ENCODE data around the gene ELMOD3.
"Not testable (repeated sequence)": the region's sequence is repeated elsewhere in the genome, so short reads cannot be mapped to it uniquely, and the experiment has no call there.

Gene ELMOD3

DNA sequence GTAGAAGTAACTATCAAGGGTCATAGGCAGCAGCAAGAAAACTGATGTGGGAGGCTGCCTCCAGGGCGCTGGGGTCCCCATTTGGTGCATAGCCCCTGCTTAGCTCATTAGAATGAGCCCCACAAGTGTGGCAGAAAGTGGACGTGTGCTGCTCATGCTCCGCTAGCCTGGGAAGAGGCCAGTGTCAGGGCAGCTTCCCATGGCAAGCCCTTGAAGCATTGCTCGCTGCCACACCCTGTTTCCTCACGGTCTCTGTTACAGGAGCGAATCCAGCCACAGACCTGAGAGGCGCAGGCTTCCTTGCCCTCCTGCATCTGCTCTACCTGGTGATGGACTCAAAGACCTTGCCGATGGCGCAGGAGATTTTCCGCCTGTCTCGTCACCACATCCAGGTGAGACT lies 22.5 kb downstream of the ELMOD3 start:
- DNase-seq = no peak

DNA sequence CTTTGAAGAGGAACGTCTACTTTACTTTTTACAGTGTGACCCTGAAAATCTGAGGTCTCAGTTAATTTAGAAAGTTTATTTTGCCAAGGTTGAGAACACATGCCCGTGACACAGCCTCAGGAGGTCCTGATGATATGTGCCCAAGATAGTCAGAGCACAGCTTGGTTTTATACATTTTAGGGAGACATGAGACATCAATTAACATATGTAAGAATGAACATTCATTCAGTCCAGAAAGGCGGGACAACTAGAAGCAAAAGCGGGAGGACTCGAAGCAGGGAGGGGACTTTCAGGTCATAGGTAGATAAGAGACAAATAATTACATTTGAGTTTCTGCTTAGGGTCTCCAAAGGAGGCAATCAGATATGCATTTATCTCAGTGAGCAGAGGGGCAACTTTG lies 23.7 kb downstream of the ELMOD3 start:
- DNase-seq = no peak

GRCh38 chr2:85380048-85380447 lies 25.5 kb downstream of the ELMOD3 start:
- DNase-seq = no peak

GRCh38 chr2:85383151-85383550 lies 28.6 kb downstream of the ELMOD3 start:
- not testable (repeated sequence) for DNase-seq

- DNase-seq = no peak
Measured at GRCh38 chr2:85383850-85384249, 29.3 kb downstream of the ELMOD3 start.

- no peak for DNase-seq
Measured at GRCh38 chr2:85385746-85386145, 31.2 kb downstream of the ELMOD3 start.

- DNase-seq = no peak
Measured at GRCh38 chr2:85387754-85388153, 33.2 kb downstream of the ELMOD3 start.

DNA sequence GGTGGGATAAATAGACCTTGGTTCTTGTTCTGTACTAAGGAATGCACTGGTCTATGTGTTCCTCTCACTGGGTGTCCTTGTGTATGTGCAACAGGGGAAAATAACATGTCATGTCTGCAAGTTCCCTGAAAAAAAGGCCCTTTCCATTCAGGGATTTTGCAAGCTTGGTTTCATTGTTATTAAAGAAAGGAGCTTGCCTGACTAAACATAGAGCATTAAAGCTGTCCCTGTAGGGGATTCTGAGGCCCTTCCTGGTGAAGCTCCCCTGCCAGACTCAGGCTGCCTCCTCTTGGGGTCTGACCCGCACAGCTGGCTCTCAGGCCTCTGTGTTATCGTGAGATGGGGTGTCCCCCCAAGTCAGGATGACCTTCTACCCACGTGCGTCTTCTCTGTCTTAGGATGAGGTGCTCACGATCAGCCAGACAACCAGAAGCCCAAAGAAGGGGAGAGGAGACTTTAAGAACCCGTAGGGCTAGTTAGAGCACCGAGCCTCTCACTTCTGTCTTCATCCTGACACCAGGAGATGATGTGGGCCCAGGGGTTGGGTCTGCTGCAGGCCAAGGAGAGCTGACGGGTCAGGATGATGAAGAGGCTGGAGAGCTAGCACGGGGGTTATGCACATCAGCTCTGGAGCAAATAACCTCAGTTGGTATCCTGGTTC lies 34.4 kb downstream of the ELMOD3 start:
- no peak for DNase-seq

DNA sequence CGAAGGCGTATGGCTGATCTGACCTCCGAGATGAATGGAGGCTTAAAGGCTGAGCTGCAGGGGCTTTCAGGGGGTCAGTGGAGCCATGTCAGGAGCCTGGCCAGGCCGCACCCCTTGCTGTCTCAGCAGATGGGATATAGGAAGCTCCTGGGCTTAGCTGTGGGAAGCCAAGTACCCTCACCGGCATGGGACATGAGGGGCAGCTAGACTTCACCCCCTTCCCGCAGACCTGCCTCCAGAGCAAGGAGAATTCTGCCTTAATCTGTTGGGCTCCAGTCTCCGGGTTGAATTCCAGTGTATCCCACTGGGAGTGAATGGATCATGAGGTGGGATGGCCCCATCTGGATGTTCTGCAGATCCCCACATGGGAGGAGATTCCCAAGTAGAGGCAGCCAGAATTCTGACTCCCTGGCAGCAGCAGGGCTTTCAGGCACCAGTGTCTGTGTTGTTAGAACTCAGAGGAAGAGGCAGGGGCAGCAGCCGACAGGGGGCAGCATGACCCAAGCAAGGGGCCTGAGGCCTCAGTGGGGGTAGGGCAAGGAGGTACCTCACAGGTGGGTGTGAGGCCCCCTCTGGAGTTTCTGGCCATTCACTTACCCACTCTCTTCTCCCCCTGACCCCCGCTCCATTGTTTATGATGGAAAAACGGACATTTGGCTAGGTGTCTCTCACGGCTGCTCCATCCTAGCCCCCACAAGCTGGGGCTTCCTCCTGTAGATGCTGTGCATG lies 36.5 kb downstream of the ELMOD3 start:
- DNase-seq = no peak

DNA sequence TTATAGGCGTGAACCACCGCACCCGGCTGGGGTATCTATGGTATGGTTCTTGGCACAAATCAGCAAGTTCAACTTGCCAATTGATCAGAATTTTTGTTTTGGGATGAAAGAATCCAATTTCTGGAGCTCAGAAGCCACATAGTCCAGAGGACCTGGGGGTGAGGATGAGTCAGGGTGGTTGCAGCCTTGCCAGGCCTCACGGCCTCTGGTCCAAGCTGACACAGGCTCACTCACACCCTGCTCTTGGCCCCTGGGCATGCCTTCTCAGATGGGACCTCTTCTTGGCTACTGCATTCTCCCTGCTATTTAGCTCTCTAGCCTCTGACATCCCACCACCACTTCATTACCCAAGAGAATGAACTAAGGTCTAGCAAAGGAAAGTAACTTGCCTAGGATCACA lies 39.3 kb downstream of the ELMOD3 start:
- DNase-seq = no peak

DNA sequence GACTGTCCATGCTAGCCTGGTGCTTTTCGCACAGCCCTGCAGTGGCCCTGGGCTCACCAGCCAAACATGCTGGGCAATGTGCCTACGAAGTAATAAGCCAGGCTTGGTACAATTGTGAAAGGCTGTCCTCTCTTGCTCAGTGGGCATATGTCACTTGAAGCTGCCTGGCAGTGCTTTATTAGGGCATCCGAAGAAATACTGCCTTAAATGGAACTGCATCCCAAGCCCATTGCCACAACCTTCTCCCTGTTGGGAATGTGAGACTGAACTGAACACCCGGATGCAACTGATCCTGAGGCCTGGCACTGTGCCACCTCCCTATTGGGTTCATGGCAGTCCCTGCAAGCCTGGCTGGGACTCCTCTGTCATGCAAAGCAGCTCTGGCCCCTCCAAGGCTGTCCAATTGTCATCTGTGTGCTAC lies 39.7 kb downstream of the ELMOD3 start:
- DNase-seq = no peak

- DNase-seq = no peak
Measured at GRCh38 chr2:85394976-85395375, 40.4 kb downstream of the ELMOD3 start.

DNA sequence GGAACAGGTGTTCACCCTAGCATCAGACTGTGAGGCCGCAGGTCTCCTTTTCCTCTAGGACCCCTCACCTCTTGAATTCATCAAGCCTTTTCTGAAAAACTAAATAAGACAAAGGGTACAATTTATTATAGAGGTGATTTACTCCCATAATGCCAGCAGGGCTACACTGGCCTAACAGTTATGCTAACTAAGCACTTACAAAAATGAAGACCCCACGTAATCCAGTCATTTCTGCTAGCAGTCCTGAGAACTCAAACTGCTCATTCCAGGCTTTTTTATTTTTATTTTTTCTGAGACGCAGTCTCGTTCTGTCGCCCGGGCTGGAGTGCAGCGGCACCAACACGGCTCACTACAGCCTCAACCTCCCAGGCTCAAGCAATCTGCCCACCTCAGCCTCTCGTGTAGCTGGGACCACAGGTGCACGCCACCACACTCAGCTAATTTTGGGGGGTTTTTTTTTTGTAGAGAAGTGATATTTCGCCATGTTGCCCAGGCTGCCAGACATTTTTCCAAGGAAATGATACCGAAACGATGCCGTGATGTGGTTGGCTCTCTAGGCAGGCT lies 41.4 kb downstream of the ELMOD3 start:
- no peak for DNase-seq

DNA sequence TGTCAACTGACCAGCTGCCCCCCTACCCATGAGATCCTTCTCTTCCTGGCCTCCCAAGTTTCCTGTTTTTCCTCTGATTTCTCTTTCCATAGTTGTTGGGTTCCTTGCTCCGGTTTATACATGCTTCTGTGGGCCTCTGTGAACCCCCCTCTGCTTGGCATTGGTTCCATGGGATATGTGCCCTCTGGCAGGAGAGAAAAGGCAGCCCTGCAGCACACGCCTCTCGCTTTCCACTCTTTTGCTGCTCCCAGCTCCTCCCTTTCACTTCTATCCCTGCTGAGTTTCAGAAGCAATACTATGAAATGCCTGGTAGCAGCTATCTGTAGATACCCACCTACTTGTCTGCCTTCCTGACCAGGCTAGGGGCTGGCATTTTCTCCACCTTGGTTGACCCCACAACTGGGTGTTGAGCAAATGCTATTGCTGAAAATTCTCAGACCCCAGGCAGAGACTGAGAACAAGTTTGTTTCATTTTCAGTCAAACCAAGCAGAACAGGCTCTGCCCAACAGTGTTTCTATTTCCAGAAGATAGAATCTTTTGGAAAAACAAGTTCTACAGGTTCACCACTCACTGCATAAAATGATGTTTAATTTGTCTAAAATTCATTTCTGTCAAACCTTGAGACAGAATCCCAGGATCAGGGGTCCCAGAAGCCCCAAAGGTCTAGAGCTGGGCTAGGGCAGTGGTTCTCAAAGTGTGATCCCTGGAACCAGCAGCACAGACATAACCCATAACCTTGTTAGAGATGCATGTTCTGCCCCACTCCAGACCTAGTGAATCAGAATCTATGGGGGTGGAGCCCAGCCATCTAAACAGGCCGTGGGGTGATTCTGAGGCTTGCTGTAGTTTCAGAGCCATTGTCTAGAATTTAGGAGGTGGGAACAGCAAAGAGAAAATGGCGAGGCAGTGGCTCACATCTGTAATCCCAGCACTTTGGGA lies 42.2 kb downstream of the ELMOD3 start:
- no peak for DNase-seq

DNA sequence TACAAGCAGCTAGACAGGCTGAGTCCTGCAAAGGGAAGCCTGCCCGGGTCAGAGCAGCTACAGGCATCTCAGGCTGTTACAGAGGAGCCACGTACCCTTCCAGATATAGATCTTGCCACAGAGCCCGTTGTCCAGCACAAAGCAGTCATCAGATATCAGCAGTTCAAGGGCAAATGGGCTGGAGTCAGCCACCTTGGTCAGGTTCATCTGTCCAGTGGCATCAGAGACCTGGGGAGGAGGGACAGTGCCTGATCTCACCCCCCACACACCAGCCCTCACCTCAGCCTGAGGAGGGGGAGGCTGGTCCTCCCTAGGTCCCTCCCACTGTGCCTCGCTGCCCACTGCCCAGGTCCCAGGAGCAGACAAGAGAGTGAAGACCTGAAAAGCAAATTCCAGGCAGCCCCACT lies 43.4 kb downstream of the ELMOD3 start:
- DNase-seq = no peak

DNA sequence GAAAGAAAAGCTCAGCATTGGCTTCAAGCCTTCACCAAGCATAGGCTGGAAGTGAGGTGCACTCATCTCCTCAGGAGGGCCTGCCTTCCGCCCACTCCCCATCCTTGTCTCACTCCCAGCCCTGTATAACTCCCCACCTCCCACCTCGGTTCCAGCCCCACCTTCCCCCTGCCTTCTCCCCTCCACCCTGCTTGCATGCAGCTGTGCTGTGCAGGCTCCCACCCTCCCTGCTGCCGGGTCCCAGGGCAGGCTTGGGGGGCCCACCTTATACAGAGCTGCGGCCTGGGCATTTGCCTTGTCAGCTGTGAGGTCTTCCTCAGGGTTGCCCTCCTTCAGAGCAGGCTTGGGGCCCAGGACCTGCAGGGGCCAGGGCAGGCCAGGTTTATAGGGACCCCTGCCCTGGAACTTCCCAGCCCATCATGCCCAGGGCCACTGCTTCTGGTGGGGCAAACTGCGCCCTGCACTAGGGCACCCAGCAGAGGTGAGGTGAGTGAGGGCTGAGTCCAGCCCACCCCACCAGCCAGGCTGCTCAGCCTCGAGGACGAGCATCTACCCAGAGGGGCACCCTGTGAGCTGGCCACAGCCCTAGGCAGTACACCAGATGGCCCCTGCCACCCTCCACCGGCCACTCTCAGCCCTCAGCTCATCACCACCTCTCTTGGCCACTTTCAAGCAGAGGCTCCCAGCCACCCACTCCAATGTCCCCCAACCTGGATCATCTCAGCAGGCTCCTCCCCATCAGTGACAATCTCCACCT lies 44.0 kb downstream of the ELMOD3 start:
- no peak for DNase-seq

- no peak for DNase-seq
Measured at GRCh38 chr2:85399183-85399455, 44.5 kb downstream of the ELMOD3 start.

- DNase-seq = no peak
Measured at GRCh38 chr2:85400023-85400422, 45.5 kb downstream of the ELMOD3 start.

DNA sequence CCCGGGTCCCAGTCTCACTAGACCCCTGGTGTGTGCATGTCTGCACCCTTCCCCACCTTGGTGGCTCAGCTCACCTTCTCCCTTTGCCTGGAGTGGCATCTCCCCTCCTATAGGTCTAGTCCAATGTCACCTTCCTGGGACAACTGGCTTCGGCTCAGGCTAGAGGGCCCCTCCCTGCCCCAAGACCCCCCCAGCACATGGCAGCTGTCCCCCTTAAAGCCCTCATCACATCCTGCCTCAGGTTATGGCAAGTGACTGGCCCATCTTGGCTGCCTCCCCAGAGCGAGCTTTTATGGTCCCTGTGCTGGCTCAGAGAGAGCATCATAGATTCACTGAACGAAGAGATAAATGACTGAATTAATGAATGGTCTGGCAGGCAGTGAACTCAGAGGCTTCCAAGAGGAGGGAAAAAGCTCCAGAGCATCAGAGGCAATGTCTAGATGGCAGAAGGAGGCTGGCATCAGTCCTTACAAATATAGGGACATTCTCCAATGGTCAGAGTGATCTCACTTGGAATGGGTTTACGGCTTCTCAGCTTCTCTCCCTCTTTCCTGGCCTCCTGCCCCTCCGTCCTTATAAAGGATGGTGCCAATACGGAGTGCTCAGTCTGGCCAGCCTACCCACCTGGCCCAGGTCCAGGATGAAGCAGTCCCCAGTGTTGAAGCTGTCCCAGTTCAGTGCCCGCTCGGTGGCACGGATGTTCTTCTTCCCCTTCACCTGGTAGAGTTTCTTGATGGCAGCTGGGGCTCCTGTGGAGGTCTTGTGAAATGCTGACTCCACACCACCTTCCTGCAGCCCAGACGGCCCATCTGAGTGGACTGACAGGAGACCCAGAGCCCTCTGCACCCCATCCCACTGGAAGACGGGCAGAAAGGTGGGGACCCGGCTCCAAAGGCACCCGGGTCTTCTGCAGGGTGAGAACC lies 46.2 kb downstream of the ELMOD3 start:
- no peak for DNase-seq

DNA sequence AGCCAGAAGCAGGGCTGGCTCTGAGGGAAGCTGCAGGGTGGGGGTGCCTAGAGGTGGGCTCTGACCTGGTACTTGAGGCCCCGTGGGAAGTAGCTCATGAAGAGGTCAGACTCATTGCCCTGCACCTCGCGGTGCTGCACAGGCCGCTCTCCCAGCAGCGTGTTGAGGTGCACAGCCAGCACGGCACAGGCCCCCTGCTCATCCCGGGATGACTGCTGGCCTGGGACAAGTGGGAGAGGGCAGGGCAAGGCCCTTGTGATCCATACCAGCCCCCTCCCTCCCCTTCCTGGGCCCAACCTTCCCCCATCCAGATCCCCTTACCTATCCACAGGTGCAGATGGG lies 46.9 kb downstream of the ELMOD3 start:
- DNase-seq = no peak

GRCh38 chr2:85401844-85402243 lies 47.3 kb downstream of the ELMOD3 start:
- DNase-seq = no peak
